Heart left ventricle (tissue), 13 donors: ENCODE data around the gene MIDN.

ENCODE experiments used
- POLR2A ChIP-seq, 2 donors: fragments of 450-650 bp; IDR thresholded peaks; one replicate each; pipeline ENCODE4 v1.6.1; 2017; ENCODE audit warnings: antibody characterized with exemption in 2 of 2, mild to moderate bottlenecking in 2 of 2, moderate library complexity in 2 of 2
- TF ChIP-seq, protein P1 (sequence below), 12 donors: fragments of 200-600 bp; sonication (generic) in 4 of 12; IDR thresholded peaks; one replicate each; pipeline versions ENCODE4 v1.5.0 to v1.8.0; 2018 to 2022; ENCODE audit warnings: antibody characterized with exemption in 12 of 12, mild to moderate bottlenecking in 5 of 12
- donor health status: ischemic (EF 13 %, LVEDD 7.1; RV severe dilation, severe dysfunction).
- donor health status: DM: no; HTN: yes; CAD: no.
- donor health status: DM: no; HTN: no; CAD: no.
- donor health status: ischemic (EF 25% LVEDD 6.9; RV normal size, moderate dysfunction).
- donor health status: ischemic (EF 25% LVEDD 5.7; RV mildly dilated, moderate dysfunction).
- donor health status: ischemic (EF 35%, LVEDD 5.7; RV mildly dilated, moderate dysfunction).
- donor health status: nonischemic (EF 11% LVEDD 7.7; RV severe dilation, severe dysfunction).
- donor health status: DM: yes; HTN: yes; CAD: no.
- donor health status: PGD.
- donor health status: ischemic (EF 29% LVEDD 5.4; RV normal size, mild dysfunction).
- donor health status: nonischemic (EF 23%, LVEDD 6.1; RV moderate dilation, normal function).

DNA sequence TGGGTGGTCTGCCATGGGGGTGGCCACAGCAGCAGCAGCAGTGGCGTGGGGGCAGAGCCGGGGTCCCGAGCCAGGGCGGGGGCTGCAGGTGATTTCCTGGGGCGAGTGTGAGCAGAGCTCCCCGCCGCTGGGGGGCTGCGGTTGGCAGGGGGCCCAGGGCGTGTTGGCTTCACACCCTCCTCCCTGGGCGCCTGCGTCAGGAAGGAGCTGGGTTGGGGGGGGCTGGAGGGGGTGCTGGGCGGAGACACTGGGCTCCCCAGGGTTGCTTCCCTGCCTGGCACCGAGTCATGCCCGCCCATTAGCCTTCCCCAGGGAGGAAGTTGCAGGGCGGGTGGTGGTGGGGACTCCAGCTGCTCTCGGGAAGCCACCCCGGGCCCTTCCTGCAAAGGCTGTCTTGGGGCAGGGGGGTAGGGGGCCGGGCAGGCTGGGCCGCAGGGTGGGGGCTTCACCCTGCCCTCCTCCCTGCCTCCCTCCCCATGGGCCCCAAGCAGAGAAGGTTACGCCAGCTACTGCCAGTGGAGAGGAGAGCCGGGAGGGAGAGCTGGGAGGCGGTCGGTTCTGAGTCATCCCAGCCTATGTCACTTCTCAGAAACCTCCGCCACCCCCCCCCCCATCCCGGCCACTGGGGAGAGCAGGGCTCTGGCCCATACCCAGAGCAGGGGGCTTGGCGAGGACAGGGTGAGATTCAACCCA lies 4.6 kb downstream of the MIDN start:
- TF ChIP-seq, protein P1, sequence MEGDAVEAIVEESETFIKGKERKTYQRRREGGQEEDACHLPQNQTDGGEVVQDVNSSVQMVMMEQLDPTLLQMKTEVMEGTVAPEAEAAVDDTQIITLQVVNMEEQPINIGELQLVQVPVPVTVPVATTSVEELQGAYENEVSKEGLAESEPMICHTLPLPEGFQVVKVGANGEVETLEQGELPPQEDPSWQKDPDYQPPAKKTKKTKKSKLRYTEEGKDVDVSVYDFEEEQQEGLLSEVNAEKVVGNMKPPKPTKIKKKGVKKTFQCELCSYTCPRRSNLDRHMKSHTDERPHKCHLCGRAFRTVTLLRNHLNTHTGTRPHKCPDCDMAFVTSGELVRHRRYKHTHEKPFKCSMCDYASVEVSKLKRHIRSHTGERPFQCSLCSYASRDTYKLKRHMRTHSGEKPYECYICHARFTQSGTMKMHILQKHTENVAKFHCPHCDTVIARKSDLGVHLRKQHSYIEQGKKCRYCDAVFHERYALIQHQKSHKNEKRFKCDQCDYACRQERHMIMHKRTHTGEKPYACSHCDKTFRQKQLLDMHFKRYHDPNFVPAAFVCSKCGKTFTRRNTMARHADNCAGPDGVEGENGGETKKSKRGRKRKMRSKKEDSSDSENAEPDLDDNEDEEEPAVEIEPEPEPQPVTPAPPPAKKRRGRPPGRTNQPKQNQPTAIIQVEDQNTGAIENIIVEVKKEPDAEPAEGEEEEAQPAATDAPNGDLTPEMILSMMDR (IDR thresholded peaks at IDR 0.05): peak in 7 of 12 donors; percentile 22 to 37 (median 29)
- TF ChIP-seq POLR2A (IDR thresholded peaks at IDR 0.05): peak in 1 of 2 donors; percentile 5
